Stimulated activated CD8-positive, alpha-beta memory T cell treated with anti-CD3 and anti-CD28 coated beads, Interleukin-7, amount 100 ng/mL, for 48 hours (primary cell): ENCODE measurements around the gene GMEB2.
"Not testable (repeated sequence)": the region's sequence is repeated elsewhere in the genome, so short reads cannot be mapped to it uniquely, and the experiment has no call there.

Source experiments
- DNase-seq, 2 donors: peaks; one replicate each; pipeline ENCODE4 v3.0.0-alpha.2; 2020; ENCODE audit warnings: low read depth in 1 of 2; ENCODE audit errors: extremely low read depth in 1 of 2

Gene GMEB2

GRCh38 chr20:63561624-63562396 is 65.1 kb downstream of the GMEB2 start:
- DNase-seq: no peak

- no peak for DNase-seq
These were observed 65.9 kb downstream of the GMEB2 start for GRCh38 chr20:63560856-63561609.

- no peak for DNase-seq
These were observed 66.5 kb downstream of the GMEB2 start for GRCh38 chr20:63560333-63560805.

GRCh38 chr20:63559485-63560332 is 67.2 kb downstream of the GMEB2 start:
- DNase-seq: not testable (repeated sequence)

- no peak for DNase-seq
These were observed 68.0 kb downstream of the GMEB2 start for GRCh38 chr20:63558804-63559484.

- no peak for DNase-seq
These were observed 69.4 kb downstream of the GMEB2 start for GRCh38 chr20:63557481-63557891.

- DNase-seq: no peak
These were observed 69.9 kb downstream of the GMEB2 start for GRCh38 chr20:63556873-63557478.

GRCh38 chr20:63555661-63556381 is 71.1 kb downstream of the GMEB2 start:
- no peak for DNase-seq

- no peak for DNase-seq
These were observed 72.3 kb downstream of the GMEB2 start for GRCh38 chr20:63554361-63555278.

GRCh38 chr20:63553933-63554290 is 73.0 kb downstream of the GMEB2 start, which contains the start of gene FNDC11:
Gene FNDC11, plus strand, starts transcription at chr20:63554159. Its CDS starts 1,505 bp downstream, at chr20:63555664.
- no peak for DNase-seq

- DNase-seq: peak; percentile 56 to 77
These were observed 73.5 kb downstream of the GMEB2 start for GRCh38 chr20:63553251-63553932.

GRCh38 chr20:63552481-63553249 is 74.2 kb downstream of the GMEB2 start:
- no peak for DNase-seq

GRCh38 chr20:63551068-63551467 is 75.8 kb downstream of the GMEB2 start:
- no peak for DNase-seq

GRCh38 chr20:63549679-63550282 is 77.1 kb downstream of the GMEB2 start:
- no peak for DNase-seq

GRCh38 chr20:63549019-63549418 is 77.9 kb downstream of the GMEB2 start:
- no peak for DNase-seq

GRCh38 chr20:63548542-63548941 is 78.4 kb downstream of the GMEB2 start:
- no peak for DNase-seq
